GM12875 (cell line): Measurements from ENCODE around the gene P2RX3.
"Not testable (repeated sequence)": the region's sequence is repeated elsewhere in the genome, so short reads cannot be mapped to it uniquely, and the experiment has no call there.

Experiments used
- H3K4me3 ChIP-seq: one replicate; pipeline ENCODE4 v1.5.1; 2011; ENCODE audit warnings: low read depth, low read length, control low read depth
- CTCF ChIP-seq: IDR thresholded peaks from 2 replicates; pipeline ENCODE4 v1.5.1; 2011; ENCODE audit warnings: low read depth, mild to moderate bottlenecking, control low read depth, inconsistent platforms, low read length, moderate library complexity, borderline replicate concordance; ENCODE audit not compliant: insufficient read depth

Gene P2RX3

GRCh38 chr11:57338142-57338541 is at the start of gene P2RX3:
Gene P2RX3 (plus strand): TSS chr11:57338352. CDS start chr11:57338551, 199 bp downstream.
- no peak for TF ChIP-seq CTCF
- H3K4me3 ChIP-seq, result no peak within 1 kb of the TSS

GRCh38 chr11:57288771-57289579 is 49.2 kb upstream of the P2RX3 start:
- TF ChIP-seq CTCF, result no peak
- no peak overlapping the region for H3K4me3 ChIP-seq

GRCh38 chr11:57290288-57290687 is 47.9 kb upstream of the P2RX3 start:
- no peak for TF ChIP-seq CTCF
- H3K4me3 ChIP-seq, result no peak overlapping the region

GRCh38 chr11:57294225-57295131 is 43.7 kb upstream of the P2RX3 start:
- H3K4me3 ChIP-seq, result no peak overlapping the region

GRCh38 chr11:57296205-57296604 is 41.9 kb upstream of the P2RX3 start:
- H3K4me3 ChIP-seq, result not testable (repeated sequence)

More at GRCh38 chr11:57294225-57295131, 43.7 kb upstream of the P2RX3 start:
- TF ChIP-seq CTCF, result no peak

GRCh38 chr11:57297221-57297620 is 40.9 kb upstream of the P2RX3 start:
- no peak for TF ChIP-seq CTCF
- H3K4me3 ChIP-seq, result no peak overlapping the region

- no peak for TF ChIP-seq CTCF
These were observed 38.9 kb upstream of the P2RX3 start for GRCh38 chr11:57299150-57299737.

More at GRCh38 chr11:57299150-57299737, 38.9 kb upstream of the P2RX3 start:
- no peak overlapping the region for H3K4me3 ChIP-seq
